ENCODE results near the gene CLPX.
"Not testable (repeated sequence)": the region's sequence is repeated elsewhere in the genome, so short reads cannot be mapped to it uniquely, and the experiment has no call there.

Gene CLPX

GRCh38 chr15:65137089-65137488 is 48.1 kb downstream of the CLPX start:
- H2BK5ac ChIP-seq (ENCODE audit: low read depth, low read length, poor library complexity, severe bottlenecking); H3K4me2 ChIP-seq (ENCODE audit: low read length, poor library complexity, severe bottlenecking); H3K4me3 ChIP-seq (ENCODE audit: insufficient read depth in 1 of 2, low read depth in 1 of 2, low read length in 2 of 2); H3K79me1 ChIP-seq (replicated peaks; ENCODE audit: low read length, poor library complexity, severe bottlenecking); H2AFZ ChIP-seq (ENCODE audit: low read depth, low read length); H4K8ac ChIP-seq (ENCODE audit: low read length); H3K23ac ChIP-seq (ENCODE audit: low read length in 2 of 2); H2BK15ac ChIP-seq (ENCODE audit: low read depth, poor library complexity, severe bottlenecking); H3K36me3 ChIP-seq (ENCODE audit: control insufficient read depth in 1 of 2, insufficient read depth in 2 of 2, low read depth in 1 of 2, low read length in 2 of 2); H3K14ac ChIP-seq (ENCODE audit: low read length in 2 of 2); H3K9ac ChIP-seq (ENCODE audit: low read length); H3K27ac ChIP-seq (ENCODE audit: low read length, poor library complexity, severe bottlenecking); H2BK120ac ChIP-seq (ENCODE audit: low read depth, low read length); DNase-seq; H2BK12ac ChIP-seq (ENCODE audit: low read length in 2 of 2); H3K4me1 ChIP-seq (ENCODE audit: control insufficient read depth, insufficient read depth, low read depth, low read length); H4K91ac ChIP-seq (ENCODE audit: low read length); H3K9me3 ChIP-seq (ENCODE audit: control insufficient read depth, low read length); H3K27me3 ChIP-seq (ENCODE audit: control insufficient read depth in 1 of 2, insufficient read depth in 1 of 2, low read length in 2 of 2); H2AK5ac ChIP-seq (ENCODE audit: low read length, severe bottlenecking); H3K4ac ChIP-seq (ENCODE audit: low read depth in 1 of 2, low read length in 2 of 2); H3K18ac ChIP-seq (ENCODE audit: low read depth in 1 of 2, low read length in 2 of 2): not testable (repeated sequence)
- 89% methylated on average over 7 of the region's 7 CpGs for WGBS

DNA sequence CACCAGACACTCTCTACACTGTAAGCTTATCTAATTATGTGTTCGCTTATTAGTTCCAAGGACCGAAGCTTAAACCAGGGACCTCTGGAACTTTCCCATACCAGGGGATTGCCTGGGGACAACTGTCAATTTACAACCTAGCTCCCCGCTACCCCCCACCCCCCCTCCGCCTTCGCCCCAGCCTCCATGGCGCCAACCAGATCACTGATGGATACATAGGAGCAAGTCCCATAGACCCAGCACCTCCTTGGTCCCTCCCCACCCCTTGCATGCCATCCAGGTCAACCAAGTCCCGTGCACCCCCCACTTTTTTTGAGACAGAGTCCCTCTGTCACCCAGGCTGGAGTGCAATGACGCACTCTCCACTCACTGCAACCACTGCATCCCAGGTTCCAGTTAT is 50.6 kb downstream of the CLPX start:
- Histone ChIP-seq H3K4me3 (ENCODE audit: insufficient read depth in 1 of 2, low read depth in 1 of 2, low read length in 2 of 2) (peak overlapping the region in 1 of 2 experiments; percentile 91), H3K9me3 (ENCODE audit: control insufficient read depth, low read length) (no peaks in the 10 kb centered on the region), H3K4me2 (ENCODE audit: low read length, poor library complexity, severe bottlenecking) (no peak overlapping the region), H3K9ac (ENCODE audit: low read length) (peak overlapping the region; percentile 95), H4K91ac (ENCODE audit: low read length) (no peak overlapping the region), H3K18ac (ENCODE audit: low read depth in 1 of 2, low read length in 2 of 2) (no peak overlapping the region), H3K4ac (ENCODE audit: low read depth in 1 of 2, low read length in 2 of 2) (no peak overlapping the region), H2BK15ac (ENCODE audit: low read depth, poor library complexity, severe bottlenecking) (no peak overlapping the region), H3K27ac (ENCODE audit: low read length, poor library complexity, severe bottlenecking) (no peak overlapping the region), H3K4me1 (ENCODE audit: control insufficient read depth, insufficient read depth, low read depth, low read length) (peaks cover 2% of the 10 kb centered on the region), H2BK12ac (ENCODE audit: low read length in 2 of 2) (no peak overlapping the region), H3K27me3 (ENCODE audit: control insufficient read depth in 1 of 2, insufficient read depth in 1 of 2, low read length in 2 of 2) (no peaks in the 10 kb centered on the region), H2BK5ac (ENCODE audit: low read depth, low read length, poor library complexity, severe bottlenecking) (no peak overlapping the region), H2AK5ac (ENCODE audit: low read length, severe bottlenecking) (no peak overlapping the region), H3K36me3 (ENCODE audit: control insufficient read depth in 1 of 2, insufficient read depth in 2 of 2, low read depth in 1 of 2, low read length in 2 of 2) (peaks cover 8 to 10% of the 10 kb centered on the region in 2 experiments), H3K79me1 (replicated peaks; ENCODE audit: low read length, poor library complexity, severe bottlenecking) (peaks cover 11% of the 10 kb centered on the region), H3K23ac (ENCODE audit: low read length in 2 of 2) (no peak overlapping the region), H2AFZ (ENCODE audit: low read depth, low read length) (no peak overlapping the region), H4K8ac (ENCODE audit: low read length) (no peak overlapping the region), H2BK120ac (ENCODE audit: low read depth, low read length) (no peak overlapping the region), H3K14ac (ENCODE audit: low read length in 2 of 2) (no peak overlapping the region)
- 95% methylated on average over 8 of the region's 8 CpGs for WGBS
- no peak for DNase-seq

DNA sequence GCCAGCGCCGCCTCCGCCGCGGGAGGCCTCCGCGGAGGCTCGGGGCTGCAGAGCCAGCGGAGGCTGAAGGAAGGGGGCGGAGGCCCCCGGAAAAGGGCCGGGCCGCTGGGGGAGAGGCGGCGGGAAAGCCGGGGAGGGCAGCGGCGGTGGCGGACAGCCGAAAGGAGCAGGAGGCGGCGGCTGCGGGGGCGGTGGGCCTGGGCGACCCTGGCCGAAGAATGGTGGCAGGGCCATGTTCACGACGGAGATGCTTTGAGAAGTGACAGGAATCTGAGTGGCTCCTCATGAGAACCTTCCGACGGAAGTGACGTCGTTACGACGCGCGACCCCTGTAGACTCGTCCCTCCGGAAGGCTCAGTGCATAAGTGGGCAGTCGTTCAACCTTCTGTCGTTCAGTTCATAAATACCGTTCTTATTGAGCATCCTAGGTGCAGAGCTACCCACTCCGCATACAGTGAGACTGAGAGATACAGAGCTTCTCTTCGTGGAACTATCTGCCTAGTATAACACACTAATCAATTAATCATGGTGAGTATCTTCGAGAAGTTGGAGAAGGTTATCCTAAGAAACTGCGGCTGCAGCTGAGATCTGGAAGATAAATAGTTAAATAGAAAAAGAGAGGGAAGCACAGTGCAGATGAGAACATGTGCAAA is 51.5 kb downstream of the CLPX start, which contains the start of gene PDCD7:
TSS of gene PDCD7 (minus strand) at position 261 of the 653 bp plus-strand sequence. CDS start at position 234, 27 bp downstream.
- Histone ChIP-seq H3K14ac (ENCODE audit: low read length in 2 of 2) (peak within 1 kb of the TSS in 1 of 2 experiments; percentile 97), H3K27me3 (ENCODE audit: control insufficient read depth in 1 of 2, insufficient read depth in 1 of 2, low read length in 2 of 2) (no peaks in the 10 kb centered on the region), H3K18ac (ENCODE audit: low read depth in 1 of 2, low read length in 2 of 2) (peak within 1 kb of the TSS; percentile 97 to 98), H3K4me1 (ENCODE audit: control insufficient read depth, insufficient read depth, low read depth, low read length) (peaks cover 2% of the 10 kb centered on the region), H3K23ac (ENCODE audit: low read length in 2 of 2) (peak within 1 kb of the TSS in 1 of 2 experiments; percentile 77), H3K4ac (ENCODE audit: low read depth in 1 of 2, low read length in 2 of 2) (peak within 1 kb of the TSS; percentile 77 to 95), H2BK15ac (ENCODE audit: low read depth, poor library complexity, severe bottlenecking) (peak within 1 kb of the TSS; percentile 86), H2BK5ac (ENCODE audit: low read depth, low read length, poor library complexity, severe bottlenecking) (peak within 1 kb of the TSS; percentile 82), H2BK12ac (ENCODE audit: low read length in 2 of 2) (peak within 1 kb of the TSS in 1 of 2 experiments; percentile 42), H4K91ac (ENCODE audit: low read length) (peak within 1 kb of the TSS; percentile 86), H3K9me3 (ENCODE audit: control insufficient read depth, low read length) (no peaks in the 10 kb centered on the region), H3K9ac (ENCODE audit: low read length) (peak within 1 kb of the TSS; percentile 95), H2BK120ac (ENCODE audit: low read depth, low read length) (peak within 1 kb of the TSS; percentile 77), H3K4me3 (ENCODE audit: insufficient read depth in 1 of 2, low read depth in 1 of 2, low read length in 2 of 2) (peak within 1 kb of the TSS; percentile 91 to 93), H3K36me3 (ENCODE audit: control insufficient read depth in 1 of 2, insufficient read depth in 2 of 2, low read depth in 1 of 2, low read length in 2 of 2) (peaks cover 12 to 18% of the 10 kb centered on the region in 2 experiments), H4K8ac (ENCODE audit: low read length) (peak within 1 kb of the TSS; percentile 97), H2AK5ac (ENCODE audit: low read length, severe bottlenecking) (no peak within 1 kb of the TSS), H2AFZ (ENCODE audit: low read depth, low read length) (peak within 1 kb of the TSS; percentile 90), H3K4me2 (ENCODE audit: low read length, poor library complexity, severe bottlenecking) (peak within 1 kb of the TSS; percentile 92), H3K27ac (ENCODE audit: low read length, poor library complexity, severe bottlenecking) (peak within 1 kb of the TSS; percentile 57), H3K79me1 (replicated peaks; ENCODE audit: low read length, poor library complexity, severe bottlenecking) (peaks cover 19% of the 10 kb centered on the region)
- peak; percentile 95 for DNase-seq
- WGBS, result under 1% methylated on average over 41 of the region's 45 CpGs

DNA sequence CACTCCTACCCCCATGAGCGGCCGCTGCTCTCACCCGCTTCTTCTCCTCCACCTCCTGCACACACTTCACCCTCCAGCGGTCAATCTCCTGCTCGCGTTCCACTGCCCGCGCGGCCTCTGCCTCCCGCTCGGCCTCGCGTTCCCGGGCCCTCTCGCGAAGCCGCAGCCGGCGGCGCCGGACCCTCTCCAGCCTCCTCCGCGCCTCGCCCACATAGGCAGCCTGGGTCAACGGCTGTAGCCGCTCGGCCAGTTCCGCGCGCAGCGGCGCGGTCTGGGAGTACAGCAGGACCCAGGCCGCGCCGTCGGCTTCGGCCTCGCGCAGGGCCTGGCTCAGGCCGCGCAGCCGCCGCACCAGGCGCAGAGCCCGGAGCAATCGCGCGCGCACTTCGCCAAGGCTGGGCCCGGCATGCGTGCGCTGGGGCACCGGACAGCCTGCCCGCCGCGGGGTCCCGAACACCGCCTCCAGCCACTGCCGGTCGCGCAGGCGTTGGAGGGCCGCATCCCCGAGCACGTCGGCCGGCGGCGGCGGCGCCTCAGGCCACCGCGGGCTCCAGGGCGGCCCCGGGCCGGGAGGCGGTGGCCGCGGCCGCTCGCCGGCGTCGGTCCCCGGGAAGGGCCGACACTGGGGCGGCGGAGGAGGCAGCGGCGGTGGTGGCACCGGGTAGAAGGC is 52.1 kb downstream of the CLPX start:
- peak; percentile 75 for DNase-seq

More for the DNA sequence above, 52.1 kb downstream of the CLPX start:
- H4K91ac ChIP-seq (ENCODE audit: low read length), result peak overlapping the region; percentile 86
- H3K4me2 ChIP-seq (ENCODE audit: low read length, poor library complexity, severe bottlenecking), result peak overlapping the region; percentile 92
- H3K14ac ChIP-seq (ENCODE audit: low read length in 2 of 2), result peak overlapping the region in 1 of 2 experiments; percentile 97
- H3K9me3 ChIP-seq (ENCODE audit: control insufficient read depth, low read length), result no peaks in the 10 kb centered on the region
- H3K36me3 ChIP-seq (ENCODE audit: control insufficient read depth in 1 of 2, insufficient read depth in 2 of 2, low read depth in 1 of 2, low read length in 2 of 2), result peaks cover 17 to 25% of the 10 kb centered on the region in 2 experiments
- peak overlapping the region in 1 of 2 experiments; percentile 77 for H3K23ac ChIP-seq (ENCODE audit: low read length in 2 of 2)
- peaks cover 23% of the 10 kb centered on the region for H3K79me1 ChIP-seq (replicated peaks; ENCODE audit: low read length, poor library complexity, severe bottlenecking)
- peak overlapping the region; percentile 82 for H2BK5ac ChIP-seq (ENCODE audit: low read depth, low read length, poor library complexity, severe bottlenecking)
- WGBS, result under 1% methylated on average over 79 of the region's 93 CpGs
- peak overlapping the region; percentile 86 for H2BK15ac ChIP-seq (ENCODE audit: low read depth, poor library complexity, severe bottlenecking)
- H2BK120ac ChIP-seq (ENCODE audit: low read depth, low read length), result peak overlapping the region; percentile 77
- H3K4ac ChIP-seq (ENCODE audit: low read depth in 1 of 2, low read length in 2 of 2), result peak overlapping the region; percentile 77 to 95
- H3K18ac ChIP-seq (ENCODE audit: low read depth in 1 of 2, low read length in 2 of 2), result peak overlapping the region; percentile 97 to 98
- H4K8ac ChIP-seq (ENCODE audit: low read length), result peak overlapping the region; percentile 97
- peak overlapping the region; percentile 57 for H3K27ac ChIP-seq (ENCODE audit: low read length, poor library complexity, severe bottlenecking)
- peak overlapping the region; percentile 95 for H3K9ac ChIP-seq (ENCODE audit: low read length)
- H2AFZ ChIP-seq (ENCODE audit: low read depth, low read length), result peak overlapping the region; percentile 90
- H3K27me3 ChIP-seq (ENCODE audit: control insufficient read depth in 1 of 2, insufficient read depth in 1 of 2, low read length in 2 of 2), result no peaks in the 10 kb centered on the region
- H2BK12ac ChIP-seq (ENCODE audit: low read length in 2 of 2), result peak overlapping the region in 1 of 2 experiments; percentile 42
- H3K4me1 ChIP-seq (ENCODE audit: control insufficient read depth, insufficient read depth, low read depth, low read length), result peaks cover 2% of the 10 kb centered on the region
- no peak overlapping the region for H2AK5ac ChIP-seq (ENCODE audit: low read length, severe bottlenecking)
- peak overlapping the region; percentile 91 to 93 for H3K4me3 ChIP-seq (ENCODE audit: insufficient read depth in 1 of 2, low read depth in 1 of 2, low read length in 2 of 2)

Measured in mesenchymal stem cell (in vitro differentiated cells and primary cell).